ENCODE data around the gene PPP1R26. TPM values are rescaled to one million over a fixed set of nuclear protein-coding genes. Genes with fewer than 3 reads are reported as not detected.
A peak's percentile ranks its signal among the peaks of the same experiment; 100 is the strongest.

The PPP1R26 gene
- total and polyA plus RNA-seq, 9 of the 15 experiments (the other 6 are each of a cell fraction or from before 2014, with no cell fraction given), result 0.77 to 26.8 (median 9.3) TPM

DNA sequence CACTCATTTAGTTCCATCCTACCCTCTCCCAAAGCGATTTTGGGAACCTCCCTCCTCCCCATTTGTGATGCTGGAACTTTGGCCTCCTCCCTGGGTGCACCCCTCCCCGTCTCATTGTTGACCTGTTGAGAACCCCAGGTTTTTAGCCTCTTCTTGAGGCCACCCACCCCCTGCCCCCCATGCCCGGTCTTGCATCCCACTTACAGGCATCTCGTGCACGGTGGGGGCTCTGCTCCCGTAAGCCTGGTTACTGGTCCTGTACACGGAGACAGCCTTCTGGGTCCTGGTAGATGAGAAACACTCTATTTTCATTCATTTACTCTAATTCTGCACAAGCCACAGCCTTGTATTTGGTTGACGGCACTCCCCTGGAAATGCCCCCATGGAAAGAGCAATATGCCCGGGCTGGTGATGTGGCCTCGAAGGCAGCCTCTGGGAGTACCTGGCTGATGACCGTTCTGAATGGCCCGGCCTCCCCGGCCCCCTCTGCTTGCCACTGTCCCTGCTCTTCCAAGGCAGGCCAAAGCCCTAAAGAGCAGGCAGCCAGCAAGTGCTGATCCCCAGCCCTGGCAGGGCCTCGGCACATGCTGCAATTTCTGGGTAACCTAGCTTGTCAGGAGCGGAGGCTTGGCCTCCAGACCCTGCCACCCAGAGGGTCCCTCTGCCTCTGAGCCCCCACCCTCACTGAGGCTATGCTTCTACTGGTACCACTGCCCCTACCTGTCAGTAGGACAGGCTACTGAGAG lies 19.0 kb downstream of the PPP1R26 start (continued):
- TF ChIP-seq ETV6 (IDR thresholded peaks at IDR 0.05; ENCODE audit: borderline replicate concordance in 1 of 2, low read depth in 2 of 2, low read length in 1 of 2) (no peak), ETV6 (CRISPR knock-in tag; IDR thresholded peaks at IDR 0.05; ENCODE audit: borderline replicate concordance) (no peak)

GRCh38 chr9:135499326-135500070 lies 19.9 kb downstream of the PPP1R26 start:
- Histone ChIP-seq H3K4me1 (replicated peaks in 1 of 2; ENCODE audit: control insufficient read depth in 2 of 2, insufficient read depth in 2 of 2, low read length in 2 of 2) (peaks cover 8 to 62% of the 10 kb centered on the region in 2 experiments), H3K4me2 (ENCODE audit: insufficient read depth, low read length) (peak overlapping the region; percentile 88), H2AFZ (ENCODE audit: low read depth, low read length) (peak overlapping the region; percentile 89), H3K9ac (ENCODE audit: insufficient read depth in 1 of 2, low read depth in 2 of 2, low read length in 2 of 2) (peak overlapping the region; percentile 92 to 93; a peak in 3 of 4 replicates), H3K9me1 (ENCODE audit: control insufficient read depth, insufficient read depth, low read length) (no peaks in the 10 kb centered on the region), H3K9me3 (replicated peaks; ENCODE audit: control insufficient read depth, insufficient read depth, low read depth, low read length) (no peaks in the 10 kb centered on the region), H3K27me3 (ENCODE audit: control insufficient read depth in 2 of 2, insufficient read depth in 2 of 2, low read length in 2 of 2) (no peaks in the 10 kb centered on the region), H3K36me3 (ENCODE audit: control insufficient read depth, insufficient read depth, low read length) (peaks cover 31% of the 10 kb centered on the region), H3K79me2 (ENCODE audit: control insufficient read depth, insufficient read depth, low read length) (peaks cover 37% of the 10 kb centered on the region), H3K27ac (ENCODE audit: extremely low read depth, low read depth, low read length) (no peak overlapping the region), H3K4me3 (peak overlapping the region; percentile 78), H4K20me1 (replicated peaks; ENCODE audit: control insufficient read depth, insufficient read depth, low read length) (peaks cover 15% of the 10 kb centered on the region)
- ATAC-seq, result peak; percentile 75
- DNase-seq (ENCODE audit: extremely low read depth in 1 of 4, low spot score in 3 of 4), result peak; percentile 83 to 90 (median 86)
- POLR2A ChIA-PET, result interaction anchor here (0.5 to 1.0 kb wide), 6 partner anchors 9 to 162 kb away, joined by 3 to 5 read pairs (median 3); no protein-coding TSS in a partner anchor
- intact Hi-C loops (cut with micrococcal nuclease), result loop anchor here (2.0 kb wide), 1 partner anchor 59 kb away; no protein-coding TSS in a partner anchor
- 2% methylated on average over 37 of the region's 58 CpGs for WGBS (ENCODE audit: insufficient coverage, low coverage, missing lambda C conversion rate)
- in situ Hi-C loops (cut with MboI), result no loop called here
- no TSS peak for BruUV-seq (replicated peaks)
- peak; percentile 76 for FAIRE-seq
- CTCF ChIA-PET (ENCODE audit: low intra/inter-chr PET ratio), result no interaction called here
- TF ChIP-seq, protein P1, sequence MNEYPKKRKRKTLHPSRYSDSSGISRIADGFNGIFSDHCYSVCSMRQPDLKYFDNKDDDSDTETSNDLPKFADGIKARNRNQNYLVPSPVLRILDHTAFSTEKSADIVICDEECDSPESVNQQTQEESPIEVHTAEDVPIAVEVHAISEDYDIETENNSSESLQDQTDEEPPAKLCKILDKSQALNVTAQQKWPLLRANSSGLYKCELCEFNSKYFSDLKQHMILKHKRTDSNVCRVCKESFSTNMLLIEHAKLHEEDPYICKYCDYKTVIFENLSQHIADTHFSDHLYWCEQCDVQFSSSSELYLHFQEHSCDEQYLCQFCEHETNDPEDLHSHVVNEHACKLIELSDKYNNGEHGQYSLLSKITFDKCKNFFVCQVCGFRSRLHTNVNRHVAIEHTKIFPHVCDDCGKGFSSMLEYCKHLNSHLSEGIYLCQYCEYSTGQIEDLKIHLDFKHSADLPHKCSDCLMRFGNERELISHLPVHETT (CRISPR knock-in tag; conservative IDR thresholded peaks at IDR 0.05 in 1 of 2, IDR thresholded peaks at IDR 0.05 in 1 of 2), result no peak
- TF ChIP-seq BMI1 (IDR thresholded peaks at IDR 0.05; ENCODE audit: low read length) (peak; percentile 67; the same call in 1 of the 2 replicates), EGR1 (conservative IDR thresholded peaks at IDR 0.05) (peak; percentile 61), RAD51 (IDR thresholded peaks at IDR 0.05; ENCODE audit: borderline replicate concordance, low read depth) (peak; percentile 99), FOXA1 (IDR thresholded peaks at IDR 0.05; ENCODE audit: borderline replicate concordance) (no peak), NRF1 (conservative IDR thresholded peaks at IDR 0.05 in 1 of 2, IDR thresholded peaks at IDR 0.05 in 1 of 2) (peak; percentile 79 to 85), RBM22 (IDR thresholded peaks at IDR 0.05; ENCODE audit: low read depth, low read length, poor library complexity, severe bottlenecking) (peak; percentile 97), PHF20 (IDR thresholded peaks at IDR 0.05; ENCODE audit: partially characterized antibody) (no peak), CREBBP (IDR thresholded peaks at IDR 0.05; ENCODE audit: low read depth, low read length) (no peak), ZNF146 (CRISPR knock-in tag; IDR thresholded peaks at IDR 0.05; ENCODE audit: unreplicated experiment) (no peak), POLR2G (IDR thresholded peaks at IDR 0.05; ENCODE audit: low read depth, low read length) (peak; percentile 52), ZNF282 (CRISPR knock-in tag; IDR thresholded peaks at IDR 0.05) (no peak)
- TF ChIP-seq, protein P2, sequence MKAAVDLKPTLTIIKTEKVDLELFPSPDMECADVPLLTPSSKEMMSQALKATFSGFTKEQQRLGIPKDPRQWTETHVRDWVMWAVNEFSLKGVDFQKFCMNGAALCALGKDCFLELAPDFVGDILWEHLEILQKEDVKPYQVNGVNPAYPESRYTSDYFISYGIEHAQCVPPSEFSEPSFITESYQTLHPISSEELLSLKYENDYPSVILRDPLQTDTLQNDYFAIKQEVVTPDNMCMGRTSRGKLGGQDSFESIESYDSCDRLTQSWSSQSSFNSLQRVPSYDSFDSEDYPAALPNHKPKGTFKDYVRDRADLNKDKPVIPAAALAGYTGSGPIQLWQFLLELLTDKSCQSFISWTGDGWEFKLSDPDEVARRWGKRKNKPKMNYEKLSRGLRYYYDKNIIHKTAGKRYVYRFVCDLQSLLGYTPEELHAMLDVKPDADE (conservative IDR thresholded peaks at IDR 0.05; ENCODE audit: control insufficient read depth, low read depth, low read length), result peak; percentile 76

All from K562 (cell line).